T-helper 1 cell (primary cell): ENCODE results near the gene SRRM2.

Experiments
- DNase-seq, 5 donors: peaks; one replicate each; pipeline ENCODE4 v3.0.0-alpha.2; 2012 to 2020

Gene SRRM2

DNA sequence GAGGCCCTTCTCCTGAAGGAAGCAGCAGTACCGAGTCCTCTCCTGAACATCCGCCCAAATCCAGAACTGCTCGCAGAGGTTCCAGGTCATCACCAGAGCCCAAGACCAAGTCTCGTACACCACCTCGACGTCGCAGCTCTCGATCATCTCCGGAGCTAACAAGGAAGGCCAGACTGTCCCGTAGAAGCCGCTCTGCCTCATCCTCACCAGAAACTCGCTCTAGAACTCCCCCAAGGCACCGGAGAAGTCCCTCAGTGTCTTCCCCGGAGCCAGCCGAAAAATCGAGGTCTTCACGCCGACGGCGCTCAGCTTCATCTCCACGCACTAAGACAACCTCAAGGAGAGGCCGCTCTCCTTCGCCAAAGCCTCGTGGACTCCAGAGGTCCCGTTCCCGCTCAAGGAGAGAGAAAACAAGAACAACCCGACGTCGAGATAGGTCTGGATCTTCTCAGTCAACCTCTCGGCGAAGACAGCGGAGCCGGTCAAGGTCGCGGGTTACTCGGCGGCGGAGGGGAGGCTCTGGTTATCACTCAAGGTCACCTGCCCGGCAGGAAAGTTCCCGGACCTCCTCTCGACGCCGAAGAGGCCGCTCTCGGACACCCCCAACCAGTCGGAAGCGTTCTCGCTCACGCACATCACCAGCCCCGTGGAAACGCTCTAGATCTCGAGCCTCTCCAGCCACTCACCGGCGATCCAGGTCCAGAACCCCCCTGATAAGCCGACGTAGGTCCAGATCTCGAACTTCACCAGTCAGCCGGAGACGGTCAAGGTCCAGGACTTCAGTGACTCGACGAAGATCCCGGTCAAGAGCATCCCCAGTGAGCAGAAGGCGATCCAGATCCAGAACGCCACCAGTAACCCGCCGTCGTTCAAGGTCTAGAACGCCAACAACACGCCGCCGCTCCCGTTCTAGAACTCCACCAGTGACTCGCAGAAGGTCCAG lies 13.3 kb downstream of the SRRM2 start:
- no peak for DNase-seq

DNA sequence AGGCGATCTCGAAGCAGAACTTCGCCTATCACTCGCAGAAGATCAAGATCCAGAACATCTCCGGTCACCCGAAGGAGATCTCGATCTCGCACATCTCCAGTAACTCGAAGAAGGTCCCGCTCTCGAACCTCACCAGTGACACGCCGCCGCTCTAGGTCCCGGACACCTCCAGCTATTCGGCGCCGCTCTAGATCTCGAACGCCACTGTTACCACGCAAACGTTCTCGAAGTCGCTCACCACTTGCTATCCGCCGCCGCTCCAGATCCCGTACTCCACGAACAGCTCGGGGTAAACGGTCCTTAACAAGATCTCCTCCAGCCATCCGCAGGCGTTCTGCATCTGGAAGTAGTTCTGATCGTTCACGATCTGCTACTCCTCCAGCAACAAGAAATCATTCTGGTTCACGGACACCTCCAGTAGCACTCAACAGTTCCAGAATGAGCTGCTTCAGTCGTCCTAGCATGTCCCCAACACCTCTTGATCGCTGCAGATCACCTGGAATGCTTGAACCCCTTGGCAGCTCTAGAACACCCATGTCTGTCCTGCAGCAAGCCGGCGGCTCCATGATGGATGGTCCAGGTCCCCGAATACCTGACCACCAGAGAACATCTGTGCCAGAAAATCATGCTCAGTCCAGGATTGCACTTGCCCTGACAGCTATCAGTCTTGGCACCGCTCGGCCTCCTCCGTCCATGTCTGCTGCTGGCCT lies 14.1 kb downstream of the SRRM2 start:
- DNase-seq = no peak

DNA sequence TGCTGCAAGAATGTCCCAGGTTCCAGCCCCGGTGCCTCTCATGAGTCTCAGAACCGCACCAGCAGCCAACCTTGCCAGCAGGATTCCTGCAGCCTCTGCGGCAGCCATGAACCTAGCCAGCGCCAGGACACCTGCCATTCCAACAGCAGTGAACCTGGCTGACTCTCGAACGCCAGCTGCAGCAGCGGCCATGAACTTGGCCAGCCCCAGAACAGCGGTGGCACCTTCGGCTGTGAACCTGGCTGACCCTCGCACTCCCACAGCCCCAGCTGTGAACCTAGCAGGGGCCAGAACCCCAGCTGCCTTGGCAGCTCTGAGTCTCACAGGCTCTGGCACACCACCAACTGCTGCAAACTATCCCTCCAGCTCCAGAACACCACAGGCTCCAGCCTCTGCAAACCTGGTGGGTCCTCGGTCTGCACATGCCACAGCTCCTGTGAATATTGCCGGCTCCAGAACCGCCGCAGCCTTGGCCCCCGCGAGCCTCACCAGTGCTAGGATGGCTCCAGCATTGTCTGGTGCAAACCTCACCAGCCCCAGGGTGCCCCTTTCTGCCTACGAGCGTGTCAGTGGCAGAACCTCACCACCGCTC lies 14.8 kb downstream of the SRRM2 start:
- no peak for DNase-seq

DNA sequence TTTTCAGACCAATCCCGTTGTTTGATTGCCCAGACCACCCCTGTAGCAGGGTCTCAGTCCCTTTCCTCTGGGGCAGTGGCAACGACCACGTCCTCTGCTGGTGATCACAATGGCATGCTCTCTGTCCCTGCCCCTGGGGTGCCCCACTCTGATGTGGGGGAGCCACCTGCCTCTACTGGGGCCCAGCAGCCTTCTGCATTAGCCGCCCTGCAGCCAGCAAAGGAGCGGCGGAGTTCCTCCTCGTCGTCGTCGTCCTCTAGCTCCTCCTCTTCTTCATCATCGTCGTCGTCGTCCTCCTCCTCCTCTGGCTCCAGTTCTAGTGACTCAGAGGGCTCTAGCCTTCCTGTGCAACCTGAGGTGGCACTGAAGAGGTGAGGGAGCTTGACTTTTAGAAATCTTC lies 15.5 kb downstream of the SRRM2 start:
- no peak for DNase-seq

DNA sequence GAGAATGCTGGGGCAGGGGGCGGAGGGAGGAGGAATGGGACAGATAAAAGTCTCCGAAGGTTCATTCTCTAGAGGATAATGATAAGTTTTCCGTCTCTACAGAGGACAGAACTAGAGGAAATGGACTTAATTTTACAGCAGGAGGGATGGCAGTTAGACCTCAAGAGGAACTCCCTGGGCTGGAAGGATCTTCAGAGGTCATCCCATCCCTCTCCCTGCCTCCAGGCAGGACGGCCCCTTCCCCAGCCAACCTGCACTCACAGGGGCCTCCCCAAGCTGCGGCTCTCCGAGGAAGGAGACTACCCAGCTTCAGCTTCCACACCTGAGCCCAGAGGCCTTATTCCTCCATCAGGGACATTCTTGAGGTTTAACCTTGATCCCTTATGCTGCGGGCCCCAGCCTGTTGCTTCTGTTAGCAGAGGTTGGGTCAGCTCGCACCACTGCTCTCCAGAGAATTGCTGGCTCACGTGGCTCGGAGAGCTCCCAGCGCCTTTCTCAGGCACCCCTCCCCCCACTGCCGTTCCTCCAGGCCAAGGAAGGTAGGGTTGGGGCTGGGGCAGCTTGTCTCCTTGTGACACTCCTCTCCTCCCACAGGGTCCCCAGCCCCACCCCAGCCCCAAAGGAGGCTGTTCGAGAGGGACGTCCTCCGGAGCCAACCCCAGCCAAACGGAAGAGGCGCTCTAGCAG lies 16.1 kb downstream of the SRRM2 start:
- DNase-seq = no peak

DNA sequence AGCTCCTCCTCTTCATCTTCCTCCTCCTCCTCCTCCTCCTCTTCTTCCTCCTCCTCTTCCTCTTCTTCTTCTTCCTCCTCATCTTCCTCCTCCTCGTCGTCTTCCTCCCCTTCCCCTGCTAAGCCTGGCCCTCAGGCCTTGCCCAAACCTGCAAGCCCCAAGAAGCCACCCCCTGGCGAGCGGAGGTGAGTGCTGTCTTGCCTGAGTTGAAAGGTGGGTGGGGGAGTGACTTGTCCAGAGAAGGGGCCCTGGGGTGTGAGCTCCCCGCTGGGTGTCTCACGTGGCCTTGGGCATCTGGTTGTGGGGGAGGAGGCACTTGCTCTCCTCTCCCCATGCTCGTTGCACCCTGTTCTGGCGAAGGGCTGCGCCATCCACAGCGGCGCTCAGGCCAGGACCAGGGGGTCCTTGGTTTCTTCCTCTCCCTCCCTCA lies 16.7 kb downstream of the SRRM2 start:
- no peak for DNase-seq

DNA sequence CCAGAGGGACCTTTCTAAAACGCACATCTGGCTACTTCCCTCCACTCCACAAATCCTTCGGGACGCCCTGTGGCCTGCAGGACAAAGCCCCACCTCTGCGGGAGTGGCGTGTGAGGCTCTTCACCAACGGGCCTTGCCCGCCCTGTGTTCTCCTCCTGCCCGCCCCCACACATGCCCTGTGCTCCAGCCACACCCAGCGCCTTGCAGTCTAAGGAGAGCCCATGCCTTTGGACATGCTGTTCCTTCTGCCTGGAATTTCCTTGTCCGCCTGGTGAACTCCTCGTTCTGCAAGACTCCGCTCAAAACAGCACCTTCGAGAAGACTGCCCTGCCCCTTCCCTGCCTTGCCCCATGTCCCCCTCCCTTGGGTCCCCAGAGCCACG lies 17.2 kb downstream of the SRRM2 start:
- no peak for DNase-seq

DNA sequence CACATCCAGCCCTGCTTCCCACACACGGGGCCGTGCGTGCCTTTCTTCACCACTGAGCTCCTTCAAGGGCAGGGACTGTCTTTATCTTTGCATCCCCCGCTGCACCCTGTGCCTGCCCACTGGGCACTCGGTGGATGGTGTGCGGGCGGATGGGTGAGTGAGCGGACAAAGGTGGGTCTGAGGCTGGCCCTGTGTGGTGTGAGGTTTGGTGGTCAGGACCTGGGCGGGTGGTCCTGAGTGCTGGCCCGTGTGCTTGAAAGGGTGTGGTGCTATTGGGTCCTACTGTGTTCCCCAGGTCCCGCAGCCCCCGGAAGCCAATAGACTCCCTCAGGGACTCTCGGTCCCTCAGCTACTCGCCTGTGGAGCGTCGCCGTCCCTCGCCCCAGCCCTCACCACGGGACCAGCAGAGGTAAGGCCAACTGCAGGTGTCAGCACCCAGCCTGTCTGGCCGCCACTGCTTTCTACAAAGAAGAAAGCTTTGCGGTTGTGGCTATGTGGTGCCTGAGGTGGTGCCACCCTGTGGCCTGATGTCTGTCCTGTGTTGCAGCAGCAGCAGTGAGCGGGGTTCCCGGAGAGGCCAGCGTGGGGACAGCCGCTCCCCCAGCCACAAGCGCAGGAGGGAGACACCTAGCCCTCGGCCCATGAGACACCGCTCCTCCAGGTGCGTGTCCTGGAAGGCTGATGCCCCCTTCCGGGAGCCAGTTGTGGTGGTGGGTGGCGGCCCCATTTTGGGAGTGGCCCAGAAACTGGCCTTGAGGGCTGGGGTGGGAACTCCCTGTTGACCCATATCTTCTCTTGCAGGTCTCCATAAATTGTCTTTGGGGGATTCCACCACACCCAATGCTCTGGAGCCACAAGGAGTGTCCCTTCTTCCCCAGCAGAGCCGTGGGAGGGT lies 17.9 kb downstream of the SRRM2 start:
- DNase-seq = no peak

DNA sequence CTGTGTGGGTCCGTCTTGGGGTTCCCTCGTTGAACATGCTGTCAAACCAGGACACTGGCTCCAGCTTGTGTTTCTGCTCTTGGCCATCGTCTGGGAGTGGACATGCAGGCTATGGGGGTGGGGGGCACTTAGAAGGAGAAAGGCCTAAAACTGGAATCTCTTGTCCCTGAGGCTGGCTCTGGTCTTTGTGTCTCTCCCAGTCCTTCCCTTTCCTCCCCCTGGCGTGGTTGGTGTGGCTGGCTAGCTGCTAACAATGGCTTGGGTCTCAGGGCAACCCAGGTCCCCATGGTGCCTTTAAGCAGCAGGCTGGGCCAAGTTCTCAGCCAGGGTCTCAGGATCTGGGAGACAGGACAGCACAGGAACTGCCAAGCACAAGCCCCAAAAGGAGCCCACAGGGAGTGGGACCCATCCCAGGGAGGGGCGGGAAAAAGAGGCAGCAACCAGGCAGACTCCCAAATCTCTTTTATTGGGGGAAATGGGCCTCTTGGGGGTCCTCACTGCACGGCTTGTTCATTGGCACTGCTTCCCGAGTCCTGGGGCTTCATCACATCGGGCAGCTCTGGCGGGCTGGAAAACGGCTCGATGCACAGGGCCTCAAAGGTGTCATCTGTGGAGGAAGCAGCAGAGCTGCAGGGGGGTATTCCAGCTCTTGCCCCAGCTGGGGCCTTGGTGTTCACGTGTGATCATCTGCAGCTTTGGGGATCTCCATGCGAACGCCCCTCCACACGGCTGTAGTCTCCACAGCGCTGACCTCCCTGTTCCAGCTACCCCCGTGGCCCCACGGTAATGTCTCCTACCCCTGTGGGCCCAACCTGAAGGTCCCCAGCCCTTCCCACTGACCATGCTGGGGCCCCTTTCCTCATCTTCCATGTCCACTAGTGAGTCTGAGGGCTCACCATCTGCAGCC lies 19.3 kb downstream of the SRRM2 start:
- no peak for DNase-seq

DNA sequence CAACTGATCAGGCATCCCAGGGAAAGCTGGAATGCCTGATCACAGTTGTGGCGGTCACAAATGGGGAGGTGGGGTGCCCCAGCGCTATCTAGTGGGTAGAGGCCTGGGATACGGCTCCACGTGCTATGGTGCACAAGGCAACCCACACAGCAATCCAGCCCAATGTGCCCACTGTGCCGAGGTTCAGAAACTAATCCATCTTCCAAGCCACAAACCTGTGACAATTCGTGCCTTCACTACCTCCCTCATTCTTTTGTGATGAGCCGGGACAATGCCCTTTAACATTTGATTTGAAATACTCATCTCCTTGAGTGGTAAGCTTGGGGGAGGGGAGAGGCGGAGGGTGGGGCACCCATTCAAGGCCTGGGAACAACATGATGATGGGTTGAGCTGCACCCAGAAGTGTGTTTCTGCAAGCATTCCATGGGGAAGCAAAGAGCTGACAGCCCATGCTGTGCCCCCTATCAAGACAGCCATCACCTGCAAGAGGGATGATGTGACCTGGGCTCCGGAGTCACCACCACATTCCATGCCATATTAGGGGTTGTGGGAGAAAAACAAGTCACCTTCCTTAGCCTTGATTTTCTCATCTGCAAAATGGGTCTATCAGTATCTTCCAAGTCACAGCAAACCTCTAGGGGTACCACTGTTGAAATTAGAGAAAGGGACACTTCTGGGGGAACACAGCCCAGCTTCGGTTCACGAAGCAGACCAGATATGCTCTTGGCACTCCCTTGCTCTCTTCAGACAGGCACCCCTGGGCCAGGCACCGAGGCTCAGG lies 20.9 kb downstream of the SRRM2 start:
- DNase-seq = no peak

DNA sequence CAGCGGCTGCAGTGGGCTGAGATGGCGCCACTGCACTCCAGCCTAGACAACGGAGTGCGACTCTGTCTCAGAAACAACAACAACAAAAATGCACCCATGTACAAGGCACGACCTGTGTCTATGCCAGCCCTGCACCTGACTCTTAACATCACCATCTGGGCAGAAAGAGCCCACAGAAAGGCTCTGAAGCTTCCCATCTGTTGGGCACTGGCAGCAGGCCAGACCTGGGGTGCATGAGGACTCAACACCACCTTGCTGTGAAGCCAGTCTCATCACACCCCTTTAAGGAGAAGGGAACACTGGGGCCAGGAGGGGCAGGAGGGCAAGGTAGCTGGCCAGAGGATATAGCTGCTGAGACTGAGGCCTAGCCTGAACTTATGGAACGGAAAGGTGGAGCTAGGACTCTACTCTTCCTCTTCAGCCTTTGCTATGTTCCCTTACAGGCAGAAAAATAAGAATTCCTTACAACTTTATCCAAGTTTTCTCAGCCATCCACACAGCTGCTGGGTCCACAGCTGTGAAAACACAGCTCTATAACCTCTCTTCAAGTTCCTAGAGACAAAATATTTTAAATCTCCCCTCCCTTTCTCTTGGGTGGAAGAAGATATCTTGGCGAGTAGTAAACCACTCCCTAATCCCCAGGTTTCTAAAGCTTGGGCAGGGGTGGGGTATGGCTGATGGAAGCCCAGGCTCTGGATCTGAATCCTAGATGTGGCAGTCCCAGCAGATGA lies 21.9 kb downstream of the SRRM2 start:
- no peak for DNase-seq

DNA sequence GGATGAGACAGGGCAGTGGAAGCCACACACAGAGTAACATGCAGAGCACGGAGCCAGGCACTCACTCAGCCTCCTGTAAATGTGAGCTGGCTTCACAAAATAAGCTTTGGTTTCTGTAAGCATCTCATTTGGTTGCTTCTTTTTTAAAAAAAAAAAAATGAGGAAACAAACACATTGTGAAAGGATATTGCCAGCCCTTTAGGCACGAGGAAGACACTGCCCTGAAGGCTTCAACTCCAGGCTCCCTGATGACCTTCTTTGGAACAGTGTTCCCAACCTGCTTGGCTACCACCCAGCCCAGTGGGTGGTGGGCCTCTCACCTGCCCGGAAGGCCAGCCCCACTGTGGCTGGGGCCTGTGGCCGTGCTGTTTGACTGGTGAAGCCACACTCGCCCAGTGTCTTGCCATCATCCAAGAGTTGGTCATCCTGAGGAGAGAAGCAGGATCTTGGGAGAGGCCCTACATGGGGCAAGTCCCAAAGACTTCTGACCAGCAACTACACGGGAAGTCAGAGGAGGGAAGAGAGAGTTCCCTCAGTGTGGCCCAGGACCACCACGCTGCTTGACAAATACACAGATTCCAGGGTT lies 22.8 kb downstream of the SRRM2 start:
- DNase-seq = no peak

DNA sequence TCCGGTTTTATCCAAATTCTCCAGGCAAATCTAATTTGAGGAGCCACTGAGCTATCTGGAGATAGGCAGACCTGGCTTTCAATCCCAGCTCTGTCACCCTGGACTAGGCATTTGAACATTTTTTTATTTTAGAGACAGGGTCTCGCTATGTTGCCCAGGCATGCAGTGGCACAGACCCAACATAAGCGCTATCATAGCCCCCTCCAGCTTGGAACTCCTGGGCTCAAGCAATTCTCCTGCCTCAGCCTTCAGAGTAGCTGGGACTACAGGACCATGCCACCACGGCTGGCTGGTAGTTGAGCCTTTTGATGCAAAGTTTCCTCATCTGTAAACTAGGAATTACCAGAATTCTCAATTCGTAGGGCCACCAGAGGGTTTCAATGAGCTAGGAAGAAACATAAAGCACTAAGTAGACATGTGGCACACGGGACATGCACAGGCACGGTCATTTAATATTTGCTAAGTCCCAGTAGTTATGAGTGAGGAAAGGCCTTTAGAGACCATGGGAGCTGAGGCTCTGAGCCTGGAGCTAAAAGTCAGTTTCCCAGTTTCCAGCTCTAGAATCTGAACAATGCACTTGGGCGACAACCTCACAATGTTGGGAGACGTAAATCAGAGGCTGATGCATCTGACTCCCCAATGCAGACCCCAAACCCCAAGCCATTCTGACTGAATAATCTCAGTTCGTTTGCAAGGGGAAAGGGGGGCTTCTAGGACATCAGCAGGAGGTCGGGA lies 23.5 kb downstream of the SRRM2 start:
- DNase-seq = no peak

DNA sequence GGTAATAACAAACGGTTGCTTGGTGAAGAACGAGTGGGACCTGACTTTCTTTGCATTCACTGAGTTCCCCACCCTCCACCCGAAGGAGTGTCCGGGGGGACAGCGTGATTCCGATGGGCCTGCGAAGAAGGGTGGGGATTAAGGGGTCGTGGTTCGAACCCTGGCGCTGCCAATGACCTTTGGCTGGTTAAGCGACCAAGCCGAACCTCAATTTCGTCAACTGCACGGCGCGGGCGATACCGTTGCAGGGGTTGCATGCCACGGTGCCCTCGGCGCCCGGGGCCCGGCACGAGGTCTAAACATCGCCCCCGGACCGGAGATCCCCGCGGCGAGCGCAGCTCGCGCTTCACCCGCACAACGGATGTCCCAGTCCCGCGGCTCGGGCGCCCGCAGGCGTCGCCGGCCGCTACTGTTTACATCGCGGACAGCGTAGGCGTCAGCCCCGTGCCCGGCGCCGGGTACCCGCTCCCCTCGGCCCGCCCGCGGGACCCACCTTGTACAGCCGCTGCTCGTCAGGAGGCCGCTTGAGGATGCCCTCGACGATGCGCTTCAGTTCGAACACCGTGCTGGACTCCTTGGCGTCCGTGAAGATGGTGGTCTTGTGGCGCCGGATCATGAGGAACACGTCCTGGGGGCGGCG lies 24.2 kb downstream of the SRRM2 start:
- peak in 2 of 5 donors; percentile 30 for DNase-seq

DNA sequence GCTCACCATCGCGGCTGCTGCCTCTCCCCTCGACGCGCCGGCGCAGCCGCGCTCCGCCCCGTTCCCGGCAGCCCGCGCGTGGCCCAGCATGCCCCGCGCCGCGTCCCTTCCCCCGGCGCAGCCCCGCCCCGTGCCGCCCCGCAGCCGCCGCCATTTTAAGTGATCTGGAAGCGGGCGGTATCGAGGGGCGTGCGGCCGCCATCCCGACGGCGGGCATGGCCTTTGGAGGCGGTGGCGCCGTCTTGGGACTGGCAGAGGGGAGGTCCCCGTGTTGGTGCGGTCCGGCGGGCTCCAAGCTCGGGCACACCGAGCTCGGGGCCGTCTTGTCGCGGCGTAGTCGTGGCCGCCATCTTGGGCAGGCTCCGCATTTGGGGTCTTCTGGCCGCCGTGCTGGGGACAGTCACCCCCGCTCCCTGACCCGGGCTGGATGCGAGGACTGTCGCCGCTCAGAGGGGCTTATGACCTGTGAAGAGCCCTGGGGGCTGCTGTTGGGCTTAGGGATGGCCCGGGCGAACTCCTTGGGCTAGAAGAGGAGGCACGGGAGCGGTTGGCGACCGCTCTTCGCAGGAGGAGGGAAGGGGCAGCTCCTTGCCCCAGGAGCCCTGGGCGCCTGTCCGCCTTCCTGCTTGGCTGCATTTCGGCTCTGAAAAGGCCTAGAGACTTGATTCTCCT lies 24.9 kb downstream of the SRRM2 start, which contains the start of gene ELOB:
TSS of gene ELOB (minus strand) at position 50 of the 672 bp plus-strand sequence. CDS start at position 9, 41 bp downstream.
- peak; percentile 75 to 90 (median 83) for DNase-seq

DNA sequence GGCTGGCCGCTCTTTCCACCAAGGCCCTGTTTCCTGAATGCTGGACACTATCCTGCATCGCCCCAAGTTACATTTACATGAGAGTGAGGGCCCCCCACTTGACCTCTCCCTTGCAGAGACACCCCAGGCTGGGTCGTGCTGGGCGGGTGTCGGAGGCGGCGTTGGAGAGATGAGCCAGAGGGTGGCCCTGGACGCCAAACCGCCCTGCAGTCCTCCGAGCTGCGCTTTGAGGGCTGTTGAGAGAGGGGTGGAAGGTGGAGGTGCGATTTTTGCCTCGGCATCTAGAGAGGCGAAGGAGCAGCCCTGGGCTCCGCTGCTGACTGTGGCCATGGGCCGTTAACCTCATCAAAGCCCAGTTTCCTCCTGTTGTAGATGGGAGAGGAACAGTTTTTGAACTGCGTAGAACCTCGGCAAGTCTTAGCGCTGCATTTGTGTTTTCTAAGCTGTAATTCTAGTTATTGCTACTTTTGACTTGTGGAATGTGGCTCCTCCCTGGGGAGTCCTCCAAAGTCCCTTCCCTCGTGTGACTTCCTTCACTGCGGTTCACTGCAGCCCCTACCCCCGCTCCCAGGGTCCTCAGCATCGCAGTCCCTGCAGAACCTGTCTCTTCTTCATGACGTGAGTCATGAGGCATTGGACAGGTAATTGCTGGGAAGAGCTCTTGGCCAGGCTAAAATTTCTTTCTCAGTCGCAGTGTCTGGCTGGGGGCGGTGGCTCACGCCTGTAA lies 25.6 kb downstream of the SRRM2 start:
- DNase-seq = peak in 1 of 5 donors; percentile 22
